GM18498 (cell line): ENCODE measurements around the gene GUSB.
"Not testable (repeated sequence)": the region's sequence is repeated elsewhere in the genome, so short reads cannot be mapped to it uniquely, and the experiment has no call there.

Experiments
- ATAC-seq: cut with Tn5 transposase; IDR thresholded peaks from one replicate; pipeline ENCODE4 v1.9.1; 2021; ENCODE audit warnings: mild to moderate bottlenecking, moderate library complexity; ENCODE audit not compliant: unreplicated experiment

GUSB gene

GRCh38 chr7:65976659-65977196 lies 5.3 kb downstream of the GUSB start:
- ATAC-seq, result no peak

DNA sequence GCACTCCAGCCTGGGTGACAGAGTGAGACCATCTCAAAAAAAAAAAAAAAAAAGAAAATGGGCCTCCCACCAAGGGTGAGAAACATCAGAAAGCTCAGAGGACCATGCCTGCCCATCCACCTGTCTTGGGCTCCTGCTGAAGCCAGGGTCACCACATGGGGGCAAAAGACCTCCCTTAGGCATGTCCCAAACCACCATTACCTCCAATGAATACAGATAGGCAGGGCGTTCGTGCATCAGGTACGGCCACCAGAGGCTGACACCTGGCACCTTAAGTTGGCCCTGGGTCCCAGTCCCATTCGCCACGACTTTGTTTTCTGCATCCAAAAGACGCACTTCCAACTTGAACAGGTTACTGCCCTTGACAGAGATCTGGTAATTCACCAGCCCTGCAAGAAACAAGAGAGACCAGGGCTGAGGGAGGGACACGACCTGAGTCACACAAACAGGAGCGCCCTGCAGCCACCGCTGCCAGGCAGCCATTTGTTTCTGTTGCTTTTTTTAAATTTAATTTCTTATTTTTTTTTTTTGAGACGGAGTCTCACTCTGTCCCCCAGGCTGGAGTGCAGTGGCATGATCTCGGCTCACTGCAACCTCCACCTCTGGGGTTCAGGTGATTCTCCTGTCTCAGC lies 6.1 kb downstream of the GUSB start:
- ATAC-seq, result no peak

GRCh38 chr7:65974876-65975275 lies 7.1 kb downstream of the GUSB start:
- ATAC-seq, result no peak

DNA sequence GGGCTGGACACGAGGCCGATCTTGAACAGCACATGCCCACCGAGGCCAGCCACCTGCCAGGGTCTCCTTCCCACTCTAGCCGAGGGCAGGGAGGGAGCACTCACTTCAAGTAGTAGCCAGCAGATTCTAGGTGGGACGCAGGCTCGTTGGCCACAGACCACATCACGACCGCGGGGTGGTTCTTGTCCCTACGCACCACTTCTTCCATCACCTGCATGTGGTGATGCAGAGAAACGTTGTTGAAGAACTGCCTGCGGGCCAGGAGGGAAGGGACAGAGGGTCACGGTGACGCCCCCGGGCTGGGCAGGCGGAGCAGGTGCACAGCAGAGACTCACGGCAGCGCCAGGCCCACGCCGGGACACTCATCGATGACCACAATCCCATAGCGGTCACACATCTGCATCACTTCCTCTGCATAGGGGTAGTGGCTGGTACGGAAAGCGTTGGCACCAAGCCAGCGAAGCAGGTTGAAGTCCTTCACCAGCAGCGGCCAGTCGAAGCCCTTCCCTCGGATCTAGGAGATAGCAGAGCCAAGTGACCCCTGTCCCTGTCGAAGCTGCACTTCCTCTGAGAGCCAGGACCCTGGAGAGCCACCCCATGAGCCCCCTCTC lies 7.7 kb downstream of the GUSB start:
- ATAC-seq, result no peak

DNA sequence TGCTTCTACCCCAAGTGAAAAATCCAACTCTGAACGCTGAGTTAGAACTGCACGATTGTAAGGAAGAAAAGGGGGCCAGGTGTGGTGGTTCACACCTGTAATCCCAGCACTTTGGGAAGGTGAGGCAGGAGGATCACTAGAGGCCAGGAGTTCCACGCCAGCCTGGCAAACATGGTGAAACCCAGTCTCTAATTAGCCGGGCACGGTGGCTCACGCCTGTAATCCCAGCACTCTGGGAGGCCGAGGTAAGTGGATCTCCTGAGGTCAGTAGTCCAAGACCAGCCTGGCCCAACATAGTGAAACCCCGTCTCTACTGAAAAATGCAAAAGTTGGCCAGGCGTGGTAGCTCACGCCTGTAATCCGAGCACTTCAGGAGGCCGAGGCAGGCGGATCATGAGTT lies 9.0 kb downstream of the GUSB start:
- ATAC-seq, result no peak

DNA sequence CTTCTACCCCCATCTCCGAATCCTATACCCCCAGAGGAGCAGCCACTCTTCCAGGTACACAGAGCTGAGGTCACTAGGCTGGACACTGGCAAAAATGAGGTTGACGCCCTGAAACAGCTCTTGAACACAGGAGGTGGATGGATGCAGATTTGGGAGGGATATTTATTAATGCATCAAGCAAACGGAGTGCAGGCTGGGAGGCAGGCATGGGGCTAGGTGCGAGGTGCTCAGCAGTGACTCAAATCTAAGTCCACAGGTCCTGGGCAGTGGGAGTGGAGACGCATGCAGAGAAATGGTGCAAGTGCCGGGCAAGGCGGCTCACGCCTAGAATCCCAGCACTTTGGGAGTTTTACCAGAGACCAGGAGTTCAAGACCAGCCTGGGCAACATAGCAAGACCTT lies 11.0 kb downstream of the GUSB start:
- no peak for ATAC-seq

GRCh38 chr7:65968256-65969185 lies 13.5 kb downstream of the GUSB start:
- no peak for ATAC-seq

DNA sequence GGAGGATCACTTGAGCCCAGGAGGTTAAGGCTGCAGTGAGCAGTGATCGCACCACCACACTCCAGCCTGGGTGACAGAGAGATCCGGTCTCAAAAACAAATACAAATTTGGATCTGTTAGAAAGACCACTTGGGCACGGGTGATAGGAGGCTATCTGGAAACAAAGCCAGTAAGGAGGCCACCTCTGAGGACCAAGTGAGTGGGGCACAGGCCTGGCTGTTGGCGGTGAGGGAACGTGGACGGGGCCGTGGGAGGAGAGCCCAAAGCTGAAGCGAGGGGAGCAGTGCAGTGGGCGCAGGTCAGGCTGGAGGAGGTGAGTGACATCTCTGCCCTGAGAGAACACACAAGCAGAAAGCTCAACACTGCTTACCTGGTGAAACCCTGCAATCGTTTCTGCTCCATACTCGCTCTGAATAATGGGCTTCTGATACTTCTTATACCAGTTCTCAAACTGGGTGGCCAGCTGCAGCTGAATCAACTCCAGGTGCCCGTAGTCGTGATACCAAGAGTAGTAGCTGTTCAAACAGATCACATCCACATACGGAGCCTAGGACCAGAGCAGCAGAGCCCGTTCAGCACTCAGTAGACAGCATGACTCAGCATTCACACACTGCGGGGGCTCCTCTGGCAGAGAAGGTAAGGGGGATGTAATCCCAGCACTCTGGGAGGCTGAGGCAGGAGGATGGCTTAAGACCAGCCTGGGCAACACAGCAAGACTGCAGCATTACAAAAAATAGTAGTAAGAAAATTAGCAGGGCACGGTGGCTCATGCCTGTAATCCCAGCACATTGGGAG lies 14.5 kb downstream of the GUSB start:
- ATAC-seq, result no peak

GRCh38 chr7:65966146-65966545 lies 15.9 kb downstream of the GUSB start:
- no peak for ATAC-seq

DNA sequence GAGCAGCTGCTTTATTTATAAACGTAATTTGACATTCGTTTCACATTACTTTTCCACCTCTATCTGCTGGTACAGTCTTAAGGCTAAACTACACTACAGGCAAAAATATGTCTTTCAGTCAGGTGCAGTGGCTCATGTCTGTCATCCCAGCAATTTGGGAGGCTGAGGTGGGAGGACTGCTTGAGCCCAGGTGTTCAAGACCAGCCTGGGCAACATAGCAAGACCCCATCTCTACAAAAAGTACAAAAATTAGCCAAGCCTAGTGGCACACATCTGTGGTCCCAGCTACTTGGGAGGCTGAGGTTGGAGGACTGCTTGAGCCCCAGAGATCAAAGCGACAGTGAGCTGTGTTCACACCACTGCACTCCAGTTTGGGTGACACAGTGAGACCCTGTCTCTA lies 17.3 kb downstream of the GUSB start:
- ATAC-seq, result not testable (repeated sequence)

GRCh38 chr7:65962033-65962432 lies 20.0 kb downstream of the GUSB start:
- ATAC-seq, result no peak

DNA sequence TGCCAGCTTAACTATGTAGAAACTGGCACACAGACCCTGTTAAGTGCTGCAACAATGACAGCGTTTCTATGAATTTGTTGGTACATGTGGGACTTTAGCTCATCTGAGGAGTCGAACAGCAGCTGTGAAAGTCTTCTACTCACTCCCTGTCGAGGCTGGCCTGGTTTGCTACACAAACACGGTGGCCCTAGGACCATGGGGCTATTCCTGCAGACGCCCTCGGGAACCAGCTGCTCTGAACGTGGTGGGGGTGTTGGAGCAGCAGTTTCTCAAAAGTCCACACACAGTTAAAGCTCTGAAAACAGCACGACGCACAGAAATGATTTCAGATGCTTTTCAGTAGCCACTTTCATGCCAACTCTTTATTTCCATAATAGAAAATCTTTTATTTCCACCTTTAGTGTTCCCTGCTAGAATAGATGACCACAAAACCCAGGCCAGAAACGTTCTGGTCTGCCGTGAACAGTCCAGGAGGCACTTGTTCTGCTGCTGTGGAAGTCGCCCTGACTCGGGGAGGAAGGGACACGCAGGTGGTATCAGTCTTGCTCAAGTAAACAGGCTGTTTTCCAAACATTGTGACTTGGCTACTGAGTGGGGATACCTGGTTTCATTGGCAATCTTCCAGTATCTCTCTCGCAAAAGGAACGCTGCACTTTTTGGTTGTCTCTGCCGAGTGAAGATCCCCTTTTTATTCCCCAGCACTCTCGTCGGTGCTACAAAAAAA lies 21.5 kb downstream of the GUSB start:
- ATAC-seq, result no peak

- ATAC-seq, result no peak
These were observed 26.3 kb downstream of the GUSB start for GRCh38 chr7:65955718-65956117.

- no peak for ATAC-seq
These were observed 28.0 kb downstream of the GUSB start for GRCh38 chr7:65953890-65954450.

DNA sequence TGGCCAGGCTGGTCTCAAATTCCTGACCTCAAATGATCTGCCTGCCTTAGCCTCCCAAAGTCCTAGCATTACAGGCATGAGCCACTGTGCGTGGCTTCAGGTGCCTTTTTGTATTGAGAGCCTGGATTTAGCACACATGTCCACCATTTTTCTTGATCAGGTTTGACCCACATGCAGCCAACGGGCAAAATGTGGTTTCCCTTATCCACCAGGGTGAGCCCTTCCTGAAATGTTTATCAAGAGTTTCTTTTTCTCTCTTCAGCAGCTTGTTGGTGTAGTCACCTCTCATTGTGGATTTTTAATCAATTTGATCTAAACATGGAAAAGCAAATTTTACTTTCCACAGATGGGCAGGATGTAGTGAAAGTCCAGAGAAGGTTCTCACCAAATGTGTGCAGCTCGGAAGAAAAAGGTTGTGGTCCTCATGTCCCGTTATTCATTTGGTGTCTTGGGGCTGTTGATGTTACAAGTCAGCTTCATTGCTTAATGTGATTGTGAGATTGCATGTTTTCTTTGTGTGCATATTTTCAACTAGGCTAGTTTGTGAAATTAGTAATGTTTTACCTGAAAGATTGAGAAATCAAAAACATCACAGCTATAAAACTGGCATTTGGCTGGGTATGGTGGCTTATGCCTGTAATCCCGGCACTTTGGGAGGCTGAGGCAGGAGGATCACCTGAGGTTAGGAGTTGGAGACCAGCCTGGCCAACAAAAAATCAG lies 28.9 kb downstream of the GUSB start:
- no peak for ATAC-seq

GRCh38 chr7:65951837-65952578 lies 30.0 kb downstream of the GUSB start:
- no peak for ATAC-seq

DNA sequence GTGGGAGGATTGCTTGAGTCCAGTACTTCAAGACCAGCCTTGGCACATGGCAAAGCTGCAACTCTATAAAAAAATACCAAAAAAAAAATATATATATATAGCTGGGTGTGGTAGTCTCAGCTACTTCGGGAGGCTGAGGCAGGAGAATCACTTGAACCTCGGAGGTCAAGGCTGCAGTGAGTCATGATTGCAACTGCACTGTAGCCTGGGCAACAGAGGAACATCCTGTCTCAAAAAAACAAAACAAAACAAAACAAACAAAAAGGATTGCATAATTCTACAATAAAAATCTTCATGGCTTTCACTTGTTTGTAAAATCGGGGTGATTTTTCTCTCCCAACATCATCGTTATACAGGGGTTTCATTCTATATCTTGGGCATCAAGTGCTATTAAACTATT lies 35.1 kb downstream of the GUSB start:
- ATAC-seq, result no peak

- not testable (repeated sequence) for ATAC-seq
These were observed 36.2 kb downstream of the GUSB start for GRCh38 chr7:65945787-65946186.
